Measurements from ENCODE around the gene EFCAB6. TPM values are rescaled to one million over a fixed set of nuclear protein-coding genes. Genes with fewer than 3 reads are reported as not detected.

EFCAB6 gene
- total RNA-seq, 1 experiment from 2014 or later: 0.52 TPM

GRCh38 chr22:43837666-43838065 lies 25.6 kb upstream of the EFCAB6 start:
- H3K9ac ChIP-seq (ENCODE audit: low read length): no peak overlapping the region
- H3K4me3 ChIP-seq (replicated peaks in 1 of 2; ENCODE audit: low read depth in 1 of 2, low read length in 2 of 2): no peak overlapping the region
- DNase-seq (ENCODE audit: low read depth, low spot score) (no peak), ATAC-seq (no peak)
- ChIA-PET CTCF (no interaction called here), POLR2A (no interaction called here), RAD21 (ENCODE audit: low non-redundant PET in 1 of 2, low total read pairs in 2 of 2, uncharacterized antibody in 2 of 2, unreplicated experiment in 2 of 2) (no interaction called here)
- H2AFZ ChIP-seq (ENCODE audit: low read depth, low read length, poor library complexity, severe bottlenecking): no peak overlapping the region
- intact Hi-C loops (cut with micrococcal nuclease): no loop called here
- no peaks in the 10 kb centered on the region for H3K36me3 ChIP-seq (ENCODE audit: control insufficient read depth in 1 of 2, insufficient read depth in 2 of 2, low read length in 2 of 2)
- H3K4me1 ChIP-seq (ENCODE audit: control insufficient read depth in 1 of 2, insufficient read depth in 2 of 2, low read length in 2 of 2): no peaks in the 10 kb centered on the region
- no peak overlapping the region for H3K27ac ChIP-seq (ENCODE audit: low read depth, low read length)
- no peak overlapping the region for H3K4me2 ChIP-seq (ENCODE audit: low read length)
- H3K79me2 ChIP-seq (ENCODE audit: insufficient read depth, low read length): peaks cover 3% of the 10 kb centered on the region; the same call in 1 of the 2 replicates
- no peaks in the 10 kb centered on the region for H4K20me1 ChIP-seq (ENCODE audit: insufficient read depth)
- H3K9me3 ChIP-seq (ENCODE audit: control insufficient read depth in 1 of 2, insufficient read depth in 1 of 2, low read depth in 1 of 2, low read length in 2 of 2): no peaks in the 10 kb centered on the region
- no peaks in the 10 kb centered on the region for H3K9me2 ChIP-seq (ENCODE audit: insufficient read depth)
- H3K27me3 ChIP-seq (ENCODE audit: insufficient read depth, low read length): no peaks in the 10 kb centered on the region
- BruUV-seq (replicated peaks): no TSS peak
- no peak for TF ChIP-seq YY1 (IDR thresholded peaks at IDR 0.05; ENCODE audit: extremely low read depth, insufficient replicate concordance, low read depth, low read length)
- no peak for TF ChIP-seq ATF3 (IDR thresholded peaks at IDR 0.05)
- TF ChIP-seq TCF7L2 (IDR thresholded peaks at IDR 0.05; ENCODE audit: borderline replicate concordance, extremely low read depth, insufficient read depth, insufficient read length): no peak

GRCh38 chr22:43835736-43836135 lies 23.6 kb upstream of the EFCAB6 start:
- no peaks in the 10 kb centered on the region for H3K9me2 ChIP-seq (ENCODE audit: insufficient read depth)

More at GRCh38 chr22:43835736-43836135, 23.6 kb upstream of the EFCAB6 start:
- Histone ChIP-seq H3K27ac (ENCODE audit: low read depth, low read length) (no peak overlapping the region), H2AFZ (ENCODE audit: low read depth, low read length, poor library complexity, severe bottlenecking) (no peak overlapping the region), H3K4me1 (ENCODE audit: control insufficient read depth in 1 of 2, insufficient read depth in 2 of 2, low read length in 2 of 2) (no peaks in the 10 kb centered on the region), H3K9ac (ENCODE audit: low read length) (no peak overlapping the region), H3K79me2 (ENCODE audit: insufficient read depth, low read length) (no peaks in the 10 kb centered on the region), H3K36me3 (ENCODE audit: control insufficient read depth in 1 of 2, insufficient read depth in 2 of 2, low read length in 2 of 2) (no peaks in the 10 kb centered on the region), H4K20me1 (ENCODE audit: insufficient read depth) (no peaks in the 10 kb centered on the region), H3K9me3 (ENCODE audit: control insufficient read depth in 1 of 2, insufficient read depth in 1 of 2, low read depth in 1 of 2, low read length in 2 of 2) (no peaks in the 10 kb centered on the region), H3K4me3 (replicated peaks in 1 of 2; ENCODE audit: low read depth in 1 of 2, low read length in 2 of 2) (no peak overlapping the region), H3K27me3 (ENCODE audit: insufficient read depth, low read length) (no peaks in the 10 kb centered on the region), H3K4me2 (ENCODE audit: low read length) (no peak overlapping the region)
- CTCF ChIA-PET: no interaction called here
- no peak for ATAC-seq
- TF ChIP-seq CBX3 (IDR thresholded peaks at IDR 0.05; ENCODE audit: low read depth) (no peak), SIN3A (IDR thresholded peaks at IDR 0.05; ENCODE audit: low read depth) (no peak), ZFX (IDR thresholded peaks at IDR 0.05) (no peak), ZBTB33 (IDR thresholded peaks at IDR 0.05; ENCODE audit: extremely low read depth, insufficient replicate concordance, low read length) (no peak), EZH2phosphoT487 (IDR thresholded peaks at IDR 0.05; ENCODE audit: borderline replicate concordance) (no peak), SRF (IDR thresholded peaks at IDR 0.05; ENCODE audit: low read depth) (no peak), TCF7L2 (IDR thresholded peaks at IDR 0.05; ENCODE audit: borderline replicate concordance, extremely low read depth, insufficient read depth, insufficient read length) (no peak), EZH2 (IDR thresholded peaks at IDR 0.05) (no peak), MAX (IDR thresholded peaks at IDR 0.05) (no peak), ELF1 (IDR thresholded peaks at IDR 0.05; ENCODE audit: borderline replicate concordance, low read depth) (no peak), FOSL1 (IDR thresholded peaks at IDR 0.05; ENCODE audit: low read depth) (no peak), ZNF274 (IDR thresholded peaks at IDR 0.05; ENCODE audit: low read depth, low read length) (no peak), CEBPB (IDR thresholded peaks at IDR 0.05; ENCODE audit: low read depth) (no peak), POLR2AphosphoS5 (IDR thresholded peaks at IDR 0.05; ENCODE audit: low read depth, low read length) (no peak)
- no peak for DNase-seq (ENCODE audit: low read depth, low spot score)
- intact Hi-C loops (cut with micrococcal nuclease): no loop called here
- RAD21 ChIA-PET (ENCODE audit: low non-redundant PET in 1 of 2, low total read pairs in 2 of 2, uncharacterized antibody in 2 of 2, unreplicated experiment in 2 of 2): no interaction called here
- POLR2A ChIA-PET: no interaction called here
- no TSS peak for BruUV-seq (replicated peaks)
